GM18511 (cell line): Measurements from ENCODE around the gene SLC6A6.

Experiments used
- ATAC-seq: cut with Tn5 transposase; IDR thresholded peaks from one replicate; pipeline ENCODE4 v1.9.1; 2021; ENCODE audit warnings: mild to moderate bottlenecking, moderate library complexity; ENCODE audit not compliant: unreplicated experiment

SLC6A6 gene

GRCh38 chr3:14415501-14415900 lies 13.1 kb downstream of the SLC6A6 start:
- ATAC-seq: no peak

GRCh38 chr3:14416453-14416852 lies 14.0 kb downstream of the SLC6A6 start:
- ATAC-seq: no peak

- ATAC-seq: no peak
These were observed 16.2 kb downstream of the SLC6A6 start for GRCh38 chr3:14418296-14419250.

- ATAC-seq: no peak
These were observed 19.9 kb downstream of the SLC6A6 start for GRCh38 chr3:14422016-14422963.

GRCh38 chr3:14423197-14423743 lies 20.9 kb downstream of the SLC6A6 start:
- no peak for ATAC-seq

GRCh38 chr3:14423963-14424362 lies 21.6 kb downstream of the SLC6A6 start:
- ATAC-seq: no peak

- ATAC-seq: no peak
These were observed 22.5 kb downstream of the SLC6A6 start for GRCh38 chr3:14424711-14425580.

GRCh38 chr3:14425581-14426304 lies 23.3 kb downstream of the SLC6A6 start:
- peak; percentile 52 for ATAC-seq

GRCh38 chr3:14426305-14426620 lies 23.9 kb downstream of the SLC6A6 start:
- ATAC-seq: no peak

GRCh38 chr3:14428087-14429033 lies 26.0 kb downstream of the SLC6A6 start:
- ATAC-seq: no peak

- ATAC-seq: no peak
These were observed 26.8 kb downstream of the SLC6A6 start for GRCh38 chr3:14429237-14429636.

- no peak for ATAC-seq
These were observed 27.2 kb downstream of the SLC6A6 start for GRCh38 chr3:14429640-14430039.

GRCh38 chr3:14430053-14430452 lies 27.6 kb downstream of the SLC6A6 start:
- no peak for ATAC-seq

- ATAC-seq: no peak
These were observed 28.5 kb downstream of the SLC6A6 start for GRCh38 chr3:14430706-14431451.

GRCh38 chr3:14431452-14431916 lies 29.1 kb downstream of the SLC6A6 start:
- ATAC-seq: peak; percentile 34

- ATAC-seq: peak; percentile 87
These were observed 29.8 kb downstream of the SLC6A6 start for GRCh38 chr3:14431917-14432834.

GRCh38 chr3:14433106-14433505 lies 30.7 kb downstream of the SLC6A6 start:
- no peak for ATAC-seq
